Measurements from ENCODE around the gene KIF13A.

KIF13A gene

GRCh38 chr6:17719323-17720041, 268.0 kb downstream of the KIF13A start:
- Histone ChIP-seq H3K36me3 (ENCODE audit: insufficient read depth, low read length) (no peaks in the 10 kb centered on the region), H3K9ac (ENCODE audit: insufficient read length) (no peak overlapping the region), H3K9me3 (ENCODE audit: low read depth, low read length) (no peaks in the 10 kb centered on the region), H3K4me3 (no peak overlapping the region), H3K27ac (no peak overlapping the region)
- DNase-seq (ENCODE audit: low read depth, low spot score), result no peak
- TF ChIP-seq EZH2 (IDR thresholded peaks at IDR 0.05), result no peak
- no peak for TF ChIP-seq FOXP2 (optimal IDR thresholded peaks at IDR 0.05; ENCODE audit: control extremely low read depth, extremely low read length, insufficient read depth)
- no peak for TF ChIP-seq POLR2AphosphoS5 (IDR thresholded peaks at IDR 0.05; ENCODE audit: borderline replicate concordance, low read depth, low read length)

- TF ChIP-seq POLR2AphosphoS5 (IDR thresholded peaks at IDR 0.05; ENCODE audit: borderline replicate concordance, low read depth, low read length), result no peak
- no peak for TF ChIP-seq EZH2 (IDR thresholded peaks at IDR 0.05)
- no peak for TF ChIP-seq FOXP2 (optimal IDR thresholded peaks at IDR 0.05; ENCODE audit: control extremely low read depth, extremely low read length, insufficient read depth)
- no peak overlapping the region for H3K27ac ChIP-seq
- no peaks in the 10 kb centered on the region for H3K36me3 ChIP-seq (ENCODE audit: insufficient read depth, low read length)
- no peak overlapping the region for H3K9ac ChIP-seq (ENCODE audit: insufficient read length)
- H3K9me3 ChIP-seq (ENCODE audit: low read depth, low read length), result no peaks in the 10 kb centered on the region
- no peak overlapping the region for H3K4me3 ChIP-seq
- DNase-seq (ENCODE audit: low read depth, low spot score), result no peak
These were observed 271.2 kb downstream of the KIF13A start for GRCh38 chr6:17716221-17716620.

- TF ChIP-seq POLR2AphosphoS5 (IDR thresholded peaks at IDR 0.05; ENCODE audit: borderline replicate concordance, low read depth, low read length), result no peak
- TF ChIP-seq EZH2 (IDR thresholded peaks at IDR 0.05), result no peak
- TF ChIP-seq FOXP2 (optimal IDR thresholded peaks at IDR 0.05; ENCODE audit: control extremely low read depth, extremely low read length, insufficient read depth), result no peak
- no peak overlapping the region for H3K27ac ChIP-seq
- H3K9ac ChIP-seq (ENCODE audit: insufficient read length), result no peak overlapping the region
- H3K4me3 ChIP-seq, result no peak overlapping the region
- no peaks in the 10 kb centered on the region for H3K9me3 ChIP-seq (ENCODE audit: low read depth, low read length)
- DNase-seq (ENCODE audit: low read depth, low spot score), result no peak
- H3K36me3 ChIP-seq (ENCODE audit: insufficient read depth, low read length), result no peaks in the 10 kb centered on the region
These were observed 272.3 kb downstream of the KIF13A start for GRCh38 chr6:17714879-17715851.

- no peak for DNase-seq (ENCODE audit: low read depth, low spot score)
- no peak for TF ChIP-seq EZH2 (IDR thresholded peaks at IDR 0.05)
- no peak for TF ChIP-seq POLR2AphosphoS5 (IDR thresholded peaks at IDR 0.05; ENCODE audit: borderline replicate concordance, low read depth, low read length)
- no peak for TF ChIP-seq FOXP2 (optimal IDR thresholded peaks at IDR 0.05; ENCODE audit: control extremely low read depth, extremely low read length, insufficient read depth)
- no peaks in the 10 kb centered on the region for H3K36me3 ChIP-seq (ENCODE audit: insufficient read depth, low read length)
- H3K9me3 ChIP-seq (ENCODE audit: low read depth, low read length), result no peaks in the 10 kb centered on the region
- H3K4me3 ChIP-seq, result no peak overlapping the region
- H3K9ac ChIP-seq (ENCODE audit: insufficient read length), result no peak overlapping the region
- no peak overlapping the region for H3K27ac ChIP-seq
These were observed 273.3 kb downstream of the KIF13A start for GRCh38 chr6:17714177-17714576.

GRCh38 chr6:17712576-17712975, 274.9 kb downstream of the KIF13A start:
- no peak for TF ChIP-seq EZH2 (IDR thresholded peaks at IDR 0.05)
- Histone ChIP-seq H3K27ac (no peak overlapping the region), H3K36me3 (ENCODE audit: insufficient read depth, low read length) (no peaks in the 10 kb centered on the region), H3K9me3 (ENCODE audit: low read depth, low read length) (no peaks in the 10 kb centered on the region), H3K9ac (ENCODE audit: insufficient read length) (no peak overlapping the region), H3K4me3 (no peak overlapping the region)
- DNase-seq (ENCODE audit: low read depth, low spot score), result no peak

- no peak overlapping the region for H3K27ac ChIP-seq
- DNase-seq (ENCODE audit: low read depth, low spot score), result no peak
- no peak for TF ChIP-seq FOXP2 (optimal IDR thresholded peaks at IDR 0.05; ENCODE audit: control extremely low read depth, extremely low read length, insufficient read depth)
- TF ChIP-seq POLR2AphosphoS5 (IDR thresholded peaks at IDR 0.05; ENCODE audit: borderline replicate concordance, low read depth, low read length), result no peak
- no peak for TF ChIP-seq EZH2 (IDR thresholded peaks at IDR 0.05)
- no peak overlapping the region for H3K9ac ChIP-seq (ENCODE audit: insufficient read length)
- H3K9me3 ChIP-seq (ENCODE audit: low read depth, low read length), result no peaks in the 10 kb centered on the region
- H3K4me3 ChIP-seq, result no peak overlapping the region
- no peaks in the 10 kb centered on the region for H3K36me3 ChIP-seq (ENCODE audit: insufficient read depth, low read length)
These were observed 277.1 kb downstream of the KIF13A start for GRCh38 chr6:17710331-17710730.

GRCh38 chr6:17709476-17709875, 278.0 kb downstream of the KIF13A start:
- DNase-seq (ENCODE audit: low read depth, low spot score), result no peak
- TF ChIP-seq EZH2 (IDR thresholded peaks at IDR 0.05), result no peak
- no peak for TF ChIP-seq FOXP2 (optimal IDR thresholded peaks at IDR 0.05; ENCODE audit: control extremely low read depth, extremely low read length, insufficient read depth)
- no peak for TF ChIP-seq POLR2AphosphoS5 (IDR thresholded peaks at IDR 0.05; ENCODE audit: borderline replicate concordance, low read depth, low read length)
- no peak overlapping the region for H3K4me3 ChIP-seq

More at GRCh38 chr6:17709476-17709875, 278.0 kb downstream of the KIF13A start:
- Histone ChIP-seq H3K36me3 (ENCODE audit: insufficient read depth, low read length) (no peaks in the 10 kb centered on the region), H3K27ac (no peak overlapping the region), H3K9me3 (ENCODE audit: low read depth, low read length) (no peaks in the 10 kb centered on the region), H3K9ac (ENCODE audit: insufficient read length) (no peak overlapping the region)

All from SK-N-MC (cell line).